H1 (cell line): Measurements from ENCODE around the gene ABHD12B. TPM values are rescaled to one million over a fixed set of nuclear protein-coding genes. Genes with fewer than 3 reads are reported as not detected.

Experiments
- CEBPB ChIP-seq: IDR thresholded peaks from 2 replicates; pipeline ENCODE4 v1.6.1; 2012; ENCODE audit warnings: low read depth, low read length
- CHD1 ChIP-seq: IDR thresholded peaks from 2 replicates; pipeline ENCODE4 v1.6.1; 2012; ENCODE audit warnings: low read depth, low read length, improper control_type of control experiment
- CHD7 ChIP-seq: fragments of 300-600 bp; sonication (generic); IDR thresholded peaks from 2 replicates; pipeline ENCODE4 v1.7.1; 2012; ENCODE audit warnings: low read length, moderate library complexity, mild to moderate bottlenecking, inconsistent platforms; ENCODE audit not compliant: insufficient replicate concordance
- E2F6 ChIP-seq: IDR thresholded peaks from 2 replicates; pipeline ENCODE4 v1.6.1; 2012; ENCODE audit warnings: inconsistent platforms
- SAP30 ChIP-seq: fragments of 300-600 bp; sonication (generic); IDR thresholded peaks from 2 replicates; pipeline ENCODE4 v1.7.1; 2012; ENCODE audit warnings: low read length, moderate library complexity, mild to moderate bottlenecking, inconsistent platforms; ENCODE audit not compliant: insufficient read depth, insufficient replicate concordance
- SIX5 ChIP-seq: IDR thresholded peaks from 2 replicates; pipeline ENCODE4 v1.6.1; 2011; ENCODE audit warnings: mild to moderate bottlenecking, low read depth, low read length
- polyA plus RNA-seq, 7 experiments: library from polyadenylated mRNA; depleted of rRNA in 3 of 7; stranded (reverse) in 5 of 7; unstranded in 2 of 7; fragments of >200 nt in 5 of 7; fragments of 200-250 nt in 2 of 7; gene quantifications; 1 replicate in 5 of 7; 2 replicates in 1 of 7; 4 replicates in 1 of 7; pipeline versions ENCODE4 v1.2.1 to v1.2.3, GENCODE V29; 2011 to 2013; ENCODE audit warnings: missing spikeins in 2 of 7, mixed read lengths in 2 of 7
- total RNA-seq: library from RNA; stranded (reverse); fragmentation: NEBNext Ultra II Directional; extraction: Animal tissue kit (Norgen Biotek cat#: 25700); gene quantifications from 2 replicates; pipeline ENCODE4 v1.2.1, GENCODE V29; 2021

ABHD12B gene
- total and polyA plus RNA-seq, 2 of the 8 experiments (the other 6 are each of a cell fraction or from before 2014, with no cell fraction given), result 4.0 to 102 TPM

- TF ChIP-seq CHD7 (no peak), SAP30 (no peak), E2F6 (no peak), CHD1 (no peak), CEBPB (no peak), SIX5 (no peak)
- TF ChIP-seq, all 59 proteins: peak for 0
These were observed 52.4 kb downstream of the ABHD12B start (continued) for GRCh38 chr14:50924236-50924635.
